Measurements from ENCODE around the gene ARHGAP44.
"Not testable (repeated sequence)": the region's sequence is repeated elsewhere in the genome, so short reads cannot be mapped to it uniquely, and the experiment has no call there.

ARHGAP44 gene

GRCh38 chr17:12879096-12879495 is 89.8 kb downstream of the ARHGAP44 start:
- not testable (repeated sequence) for H3K27me3 ChIP-seq (ENCODE audit: insufficient read depth, low read length); H3K4me1 ChIP-seq (ENCODE audit: insufficient read depth, low read length); H3K36me3 ChIP-seq (ENCODE audit: insufficient read depth, low read length); H2AFZ ChIP-seq (ENCODE audit: low read depth, low read length); H3K4me3 ChIP-seq (ENCODE audit: low read length); H3K9me3 ChIP-seq (ENCODE audit: low read length)

GRCh38 chr17:12883472-12883871 is 94.2 kb downstream of the ARHGAP44 start:
- Histone ChIP-seq H3K36me3 (ENCODE audit: insufficient read depth, low read length) (no peaks in the 10 kb centered on the region), H2AFZ (ENCODE audit: low read depth, low read length) (no peak overlapping the region), H3K9me3 (ENCODE audit: low read length) (no peaks in the 10 kb centered on the region), H3K27me3 (ENCODE audit: insufficient read depth, low read length) (no peaks in the 10 kb centered on the region), H3K4me3 (ENCODE audit: low read length) (no peak overlapping the region), H3K4me1 (ENCODE audit: insufficient read depth, low read length) (peaks cover 3% of the 10 kb centered on the region)

- H3K27me3 ChIP-seq (ENCODE audit: insufficient read depth, low read length) = no peaks in the 10 kb centered on the region
- H3K4me3 ChIP-seq (ENCODE audit: low read length) = no peak overlapping the region
- no peak overlapping the region for H2AFZ ChIP-seq (ENCODE audit: low read depth, low read length)
- no peaks in the 10 kb centered on the region for H3K36me3 ChIP-seq (ENCODE audit: insufficient read depth, low read length)
- H3K4me1 ChIP-seq (ENCODE audit: insufficient read depth, low read length) = peaks cover 3% of the 10 kb centered on the region
- no peaks in the 10 kb centered on the region for H3K9me3 ChIP-seq (ENCODE audit: low read length)
Measured at GRCh38 chr17:12887088-12887487, 97.8 kb downstream of the ARHGAP44 start.

GRCh38 chr17:12896180-12896785 is 107.0 kb downstream of the ARHGAP44 start:
- no peak overlapping the region for H2AFZ ChIP-seq (ENCODE audit: low read depth, low read length)
- H3K27me3 ChIP-seq (ENCODE audit: insufficient read depth, low read length) = no peaks in the 10 kb centered on the region
- H3K9me3 ChIP-seq (ENCODE audit: low read length) = peaks cover 1% of the 10 kb centered on the region
- peaks cover 4% of the 10 kb centered on the region for H3K4me1 ChIP-seq (ENCODE audit: insufficient read depth, low read length)
- no peaks in the 10 kb centered on the region for H3K36me3 ChIP-seq (ENCODE audit: insufficient read depth, low read length)
- H3K4me3 ChIP-seq (ENCODE audit: low read length) = no peak overlapping the region

GRCh38 chr17:12898110-12898509 is 108.8 kb downstream of the ARHGAP44 start:
- H3K36me3 ChIP-seq (ENCODE audit: insufficient read depth, low read length) = no peaks in the 10 kb centered on the region

GRCh38 chr17:12899604-12900003 is 110.3 kb downstream of the ARHGAP44 start:
- Histone ChIP-seq H2AFZ (ENCODE audit: low read depth, low read length) (no peak overlapping the region), H3K4me3 (ENCODE audit: low read length) (no peak overlapping the region), H3K4me1 (ENCODE audit: insufficient read depth, low read length) (no peaks in the 10 kb centered on the region)

More at GRCh38 chr17:12898110-12898509, 108.8 kb downstream of the ARHGAP44 start:
- no peaks in the 10 kb centered on the region for H3K27me3 ChIP-seq (ENCODE audit: insufficient read depth, low read length)
- peaks cover 4% of the 10 kb centered on the region for H3K4me1 ChIP-seq (ENCODE audit: insufficient read depth, low read length)
- no peak overlapping the region for H2AFZ ChIP-seq (ENCODE audit: low read depth, low read length)
- H3K9me3 ChIP-seq (ENCODE audit: low read length) = peaks cover 1% of the 10 kb centered on the region
- H3K4me3 ChIP-seq (ENCODE audit: low read length) = no peak overlapping the region

GRCh38 chr17:12900474-12900873 is 111.2 kb downstream of the ARHGAP44 start:
- Histone ChIP-seq H3K27me3 (ENCODE audit: insufficient read depth, low read length) (no peaks in the 10 kb centered on the region), H3K9me3 (ENCODE audit: low read length) (peaks cover 1% of the 10 kb centered on the region), H3K4me1 (ENCODE audit: insufficient read depth, low read length) (no peaks in the 10 kb centered on the region), H3K4me3 (ENCODE audit: low read length) (no peak overlapping the region), H2AFZ (ENCODE audit: low read depth, low read length) (no peak overlapping the region), H3K36me3 (ENCODE audit: insufficient read depth, low read length) (no peaks in the 10 kb centered on the region)

More at GRCh38 chr17:12899604-12900003, 110.3 kb downstream of the ARHGAP44 start:
- Histone ChIP-seq H3K27me3 (ENCODE audit: insufficient read depth, low read length) (no peaks in the 10 kb centered on the region), H3K9me3 (ENCODE audit: low read length) (peaks cover 1% of the 10 kb centered on the region), H3K36me3 (ENCODE audit: insufficient read depth, low read length) (no peaks in the 10 kb centered on the region)

GRCh38 chr17:12902046-12902445 is 112.7 kb downstream of the ARHGAP44 start:
- Histone ChIP-seq H3K4me3 (ENCODE audit: low read length) (no peak overlapping the region), H3K27me3 (ENCODE audit: insufficient read depth, low read length) (no peaks in the 10 kb centered on the region), H3K4me1 (ENCODE audit: insufficient read depth, low read length) (no peaks in the 10 kb centered on the region), H2AFZ (ENCODE audit: low read depth, low read length) (no peak overlapping the region), H3K9me3 (ENCODE audit: low read length) (peaks cover 1% of the 10 kb centered on the region), H3K36me3 (ENCODE audit: insufficient read depth, low read length) (no peaks in the 10 kb centered on the region)

- no peaks in the 10 kb centered on the region for H3K9me3 ChIP-seq (ENCODE audit: low read length)
Measured at GRCh38 chr17:12907477-12907876, 118.2 kb downstream of the ARHGAP44 start.

GRCh38 chr17:12909046-12909445 is 119.7 kb downstream of the ARHGAP44 start:
- Histone ChIP-seq H3K36me3 (ENCODE audit: insufficient read depth, low read length) (no peaks in the 10 kb centered on the region), H2AFZ (ENCODE audit: low read depth, low read length) (no peak overlapping the region), H3K27me3 (ENCODE audit: insufficient read depth, low read length) (no peaks in the 10 kb centered on the region), H3K9me3 (ENCODE audit: low read length) (no peaks in the 10 kb centered on the region), H3K4me3 (ENCODE audit: low read length) (no peak overlapping the region), H3K4me1 (ENCODE audit: insufficient read depth, low read length) (peaks cover 5% of the 10 kb centered on the region)

More at GRCh38 chr17:12907477-12907876, 118.2 kb downstream of the ARHGAP44 start:
- peaks cover 2% of the 10 kb centered on the region for H3K4me1 ChIP-seq (ENCODE audit: insufficient read depth, low read length)
- no peak overlapping the region for H3K4me3 ChIP-seq (ENCODE audit: low read length)
- H3K27me3 ChIP-seq (ENCODE audit: insufficient read depth, low read length) = no peaks in the 10 kb centered on the region
- H3K36me3 ChIP-seq (ENCODE audit: insufficient read depth, low read length) = no peaks in the 10 kb centered on the region
- no peak overlapping the region for H2AFZ ChIP-seq (ENCODE audit: low read depth, low read length)

GRCh38 chr17:12909511-12909910 is 120.2 kb downstream of the ARHGAP44 start:
- Histone ChIP-seq H3K4me3 (ENCODE audit: low read length) (no peak overlapping the region), H3K27me3 (ENCODE audit: insufficient read depth, low read length) (no peaks in the 10 kb centered on the region), H3K9me3 (ENCODE audit: low read length) (no peaks in the 10 kb centered on the region), H2AFZ (ENCODE audit: low read depth, low read length) (no peak overlapping the region), H3K4me1 (ENCODE audit: insufficient read depth, low read length) (peaks cover 5% of the 10 kb centered on the region), H3K36me3 (ENCODE audit: insufficient read depth, low read length) (no peaks in the 10 kb centered on the region)

GRCh38 chr17:12911239-12911638 is 121.9 kb downstream of the ARHGAP44 start:
- Histone ChIP-seq H3K9me3 (ENCODE audit: low read length) (no peaks in the 10 kb centered on the region), H3K4me1 (ENCODE audit: insufficient read depth, low read length) (peaks cover 5% of the 10 kb centered on the region), H2AFZ (ENCODE audit: low read depth, low read length) (no peak overlapping the region), H3K36me3 (ENCODE audit: insufficient read depth, low read length) (no peaks in the 10 kb centered on the region), H3K4me3 (ENCODE audit: low read length) (no peak overlapping the region), H3K27me3 (ENCODE audit: insufficient read depth, low read length) (no peaks in the 10 kb centered on the region)

GRCh38 chr17:12917399-12917798 is 128.1 kb downstream of the ARHGAP44 start:
- no peak overlapping the region for H3K4me3 ChIP-seq (ENCODE audit: low read length)
- H3K4me1 ChIP-seq (ENCODE audit: insufficient read depth, low read length) = peaks cover 4% of the 10 kb centered on the region
- no peak overlapping the region for H2AFZ ChIP-seq (ENCODE audit: low read depth, low read length)

GRCh38 chr17:12918142-12918541 is 128.8 kb downstream of the ARHGAP44 start:
- Histone ChIP-seq H3K36me3 (ENCODE audit: insufficient read depth, low read length) (no peaks in the 10 kb centered on the region), H3K4me3 (ENCODE audit: low read length) (no peak overlapping the region), H2AFZ (ENCODE audit: low read depth, low read length) (no peak overlapping the region), H3K27me3 (ENCODE audit: insufficient read depth, low read length) (no peaks in the 10 kb centered on the region), H3K9me3 (ENCODE audit: low read length) (no peaks in the 10 kb centered on the region), H3K4me1 (ENCODE audit: insufficient read depth, low read length) (no peaks in the 10 kb centered on the region)

More at GRCh38 chr17:12917399-12917798, 128.1 kb downstream of the ARHGAP44 start:
- no peaks in the 10 kb centered on the region for H3K27me3 ChIP-seq (ENCODE audit: insufficient read depth, low read length)
- H3K36me3 ChIP-seq (ENCODE audit: insufficient read depth, low read length) = no peaks in the 10 kb centered on the region
- H3K9me3 ChIP-seq (ENCODE audit: low read length) = no peaks in the 10 kb centered on the region
